ENCODE results near the gene FRMD6. TPM values are rescaled to one million over a fixed set of nuclear protein-coding genes. Genes with fewer than 3 reads are reported as not detected.
"Not testable (repeated sequence)": the region's sequence is repeated elsewhere in the genome, so short reads cannot be mapped to it uniquely, and the experiment has no call there.

Gene FRMD6
- total RNA-seq, 2 donors from 2014 or later = 12.1 to 14.8 TPM

- H3K4me1 Mint-ChIP-seq = no peaks in the 10 kb centered on the region
- H3K27ac Mint-ChIP-seq = no peak overlapping the region
- no peak overlapping the region for H3K27ac ChIP-seq (ENCODE audit: low read depth, low read length)
- H3K36me3 Mint-ChIP-seq (ENCODE audit: low read depth) = no peaks in the 10 kb centered on the region
- H3K4me1 ChIP-seq (ENCODE audit: control insufficient read depth, insufficient read depth, low read length) = no peaks in the 10 kb centered on the region
- TF ChIP-seq CTCF (conservative IDR thresholded peaks at IDR 0.05) = peak; percentile 68
- peaks cover 8% of the 10 kb centered on the region for H3K27me3 Mint-ChIP-seq (ENCODE audit: insufficient read depth)
- H3K9me3 Mint-ChIP-seq = no peaks in the 10 kb centered on the region
- H3K4me3 Mint-ChIP-seq = no peak overlapping the region
- H3K9me3 ChIP-seq (ENCODE audit: control insufficient read depth, low read length) = no peaks in the 10 kb centered on the region
- H3K36me3 ChIP-seq (ENCODE audit: control insufficient read depth, insufficient read depth, low read length) = no peaks in the 10 kb centered on the region
- H3K9ac ChIP-seq (ENCODE audit: extremely low read depth, low read length, poor library complexity, severe bottlenecking) = no peak overlapping the region
- peak; percentile 80 for DNase-seq
- H3K27me3 ChIP-seq (ENCODE audit: control insufficient read depth, insufficient read depth, low read length, poor library complexity, severe bottlenecking) = no peaks in the 10 kb centered on the region
- H3K4me3 ChIP-seq (ENCODE audit: low read length) = no peak overlapping the region
- 76 to 78% methylated on average over 8 to 13 of the region's 13 CpGs for WGBS, 2 experiments (ENCODE audit: insufficient coverage in 1 of 2, insufficient read length in 1 of 2)
Measured at GRCh38 chr14:51750542-51750941, 98.8 kb downstream of the FRMD6 start.

GRCh38 chr14:51751611-51752345, 100.1 kb downstream of the FRMD6 start:
- H3K4me1 ChIP-seq (ENCODE audit: control insufficient read depth, insufficient read depth, low read length); H3K4me3 ChIP-seq (ENCODE audit: low read length); H3K36me3 Mint-ChIP-seq (ENCODE audit: low read depth); H3K9ac ChIP-seq (ENCODE audit: extremely low read depth, low read length, poor library complexity, severe bottlenecking); H3K4me1 Mint-ChIP-seq; H3K27me3 ChIP-seq (ENCODE audit: control insufficient read depth, insufficient read depth, low read length, poor library complexity, severe bottlenecking); H3K4me3 Mint-ChIP-seq; H3K9me3 Mint-ChIP-seq; DNase-seq; H3K36me3 ChIP-seq (ENCODE audit: control insufficient read depth, insufficient read depth, low read length); H3K27ac Mint-ChIP-seq; H3K9me3 ChIP-seq (ENCODE audit: control insufficient read depth, low read length); H3K27ac ChIP-seq (ENCODE audit: low read depth, low read length): not testable (repeated sequence)
- 91 to 98% methylated on average over 12 to 16 of the region's 16 CpGs for WGBS, 2 experiments (ENCODE audit: insufficient coverage in 1 of 2, insufficient read length in 1 of 2)
- H3K27me3 Mint-ChIP-seq (ENCODE audit: insufficient read depth) = peaks cover 10% of the 10 kb centered on the region

- not testable (repeated sequence) for H3K9me3 ChIP-seq (ENCODE audit: control insufficient read depth, low read length); H3K36me3 ChIP-seq (ENCODE audit: control insufficient read depth, insufficient read depth, low read length); H3K27me3 Mint-ChIP-seq (ENCODE audit: insufficient read depth); H3K9me3 Mint-ChIP-seq; DNase-seq; H3K27ac Mint-ChIP-seq; H3K4me1 Mint-ChIP-seq; H3K4me3 Mint-ChIP-seq; H3K4me3 ChIP-seq (ENCODE audit: low read length); H3K9ac ChIP-seq (ENCODE audit: extremely low read depth, low read length, poor library complexity, severe bottlenecking); H3K36me3 Mint-ChIP-seq (ENCODE audit: low read depth); H3K27me3 ChIP-seq (ENCODE audit: control insufficient read depth, insufficient read depth, low read length, poor library complexity, severe bottlenecking); H3K4me1 ChIP-seq (ENCODE audit: control insufficient read depth, insufficient read depth, low read length); H3K27ac ChIP-seq (ENCODE audit: low read depth, low read length)
- 72 to 80% methylated on average over 6 to 7 of the region's 7 CpGs for WGBS, 2 experiments (ENCODE audit: insufficient coverage in 1 of 2, insufficient read length in 1 of 2)
Measured at GRCh38 chr14:51757756-51758155, 106.0 kb downstream of the FRMD6 start.

GRCh38 chr14:51759950-51760349, 108.2 kb downstream of the FRMD6 start:
- H3K27me3 ChIP-seq (ENCODE audit: control insufficient read depth, insufficient read depth, low read length, poor library complexity, severe bottlenecking) = no peaks in the 10 kb centered on the region
- peaks cover 2% of the 10 kb centered on the region for H3K27me3 Mint-ChIP-seq (ENCODE audit: insufficient read depth)
- no peak overlapping the region for H3K9ac ChIP-seq (ENCODE audit: extremely low read depth, low read length, poor library complexity, severe bottlenecking)
- no peaks in the 10 kb centered on the region for H3K36me3 ChIP-seq (ENCODE audit: control insufficient read depth, insufficient read depth, low read length)
- peaks cover 2% of the 10 kb centered on the region for H3K4me1 Mint-ChIP-seq
- H3K4me1 ChIP-seq (ENCODE audit: control insufficient read depth, insufficient read depth, low read length) = no peaks in the 10 kb centered on the region
- DNase-seq = no peak
- 92 to 95% methylated on average over 7 to 12 of the region's 18 CpGs for WGBS, 2 experiments (ENCODE audit: insufficient coverage in 1 of 2, insufficient read length in 1 of 2)
- no peaks in the 10 kb centered on the region for H3K9me3 ChIP-seq (ENCODE audit: control insufficient read depth, low read length)
- H3K4me3 ChIP-seq (ENCODE audit: low read length) = no peak overlapping the region
- no peak for TF ChIP-seq CTCF (conservative IDR thresholded peaks at IDR 0.05)
- H3K27ac Mint-ChIP-seq = no peak overlapping the region
- H3K4me3 Mint-ChIP-seq = no peak overlapping the region
- no peaks in the 10 kb centered on the region for H3K36me3 Mint-ChIP-seq (ENCODE audit: low read depth)
- H3K27ac ChIP-seq (ENCODE audit: low read depth, low read length) = no peak overlapping the region
- H3K9me3 Mint-ChIP-seq = no peaks in the 10 kb centered on the region

GRCh38 chr14:51765726-51766125, 114.0 kb downstream of the FRMD6 start:
- not testable (repeated sequence) for H3K36me3 ChIP-seq (ENCODE audit: control insufficient read depth, insufficient read depth, low read length); H3K4me1 Mint-ChIP-seq; H3K27ac ChIP-seq (ENCODE audit: low read depth, low read length); H3K4me1 ChIP-seq (ENCODE audit: control insufficient read depth, insufficient read depth, low read length); H3K9me3 Mint-ChIP-seq; H3K27ac Mint-ChIP-seq; H3K9me3 ChIP-seq (ENCODE audit: control insufficient read depth, low read length); DNase-seq; H3K27me3 ChIP-seq (ENCODE audit: control insufficient read depth, insufficient read depth, low read length, poor library complexity, severe bottlenecking); H3K4me3 ChIP-seq (ENCODE audit: low read length); H3K9ac ChIP-seq (ENCODE audit: extremely low read depth, low read length, poor library complexity, severe bottlenecking); H3K4me3 Mint-ChIP-seq; H3K36me3 Mint-ChIP-seq (ENCODE audit: low read depth); H3K27me3 Mint-ChIP-seq (ENCODE audit: insufficient read depth)
- 91 to 92% methylated on average over 9 to 13 of the region's 13 CpGs for WGBS, 2 experiments (ENCODE audit: insufficient coverage in 1 of 2, insufficient read length in 1 of 2)

- H3K4me3 Mint-ChIP-seq; H3K4me3 ChIP-seq (ENCODE audit: low read length); H3K9me3 Mint-ChIP-seq; H3K27ac Mint-ChIP-seq; DNase-seq; H3K9ac ChIP-seq (ENCODE audit: extremely low read depth, low read length, poor library complexity, severe bottlenecking); H3K27me3 Mint-ChIP-seq (ENCODE audit: insufficient read depth); H3K9me3 ChIP-seq (ENCODE audit: control insufficient read depth, low read length); H3K4me1 ChIP-seq (ENCODE audit: control insufficient read depth, insufficient read depth, low read length); H3K27ac ChIP-seq (ENCODE audit: low read depth, low read length); H3K27me3 ChIP-seq (ENCODE audit: control insufficient read depth, insufficient read depth, low read length, poor library complexity, severe bottlenecking); H3K36me3 ChIP-seq (ENCODE audit: control insufficient read depth, insufficient read depth, low read length); H3K36me3 Mint-ChIP-seq (ENCODE audit: low read depth); H3K4me1 Mint-ChIP-seq: not testable (repeated sequence)
- 76 to 86% methylated on average over 5 to 8 of the region's 8 CpGs for WGBS, 2 experiments (ENCODE audit: insufficient coverage in 1 of 2, insufficient read length in 1 of 2)
Measured at GRCh38 chr14:51766586-51766985, 114.9 kb downstream of the FRMD6 start.
